Ectodermal cell (in vitro differentiated cells): ENCODE data around the gene FANCI.
"Not testable (repeated sequence)": the region's sequence is repeated elsewhere in the genome, so short reads cannot be mapped to it uniquely, and the experiment has no call there.

Experiments
- H3K27ac ChIP-seq: 2 replicates; pipeline ENCODE4 v1.7.0; 2013; ENCODE audit warnings: mild to moderate bottlenecking, low read depth, low read length; ENCODE audit not compliant: insufficient read depth, poor library complexity, severe bottlenecking
- H3K27me3 ChIP-seq: 2 replicates; pipeline ENCODE4 v1.7.0; 2013; ENCODE audit warnings: mild to moderate bottlenecking, low read length; ENCODE audit not compliant: insufficient read depth, control insufficient read depth, poor library complexity, severe bottlenecking
- H3K36me3 ChIP-seq: one replicate; pipeline ENCODE4 v1.7.0; 2013; ENCODE audit warnings: low read length; ENCODE audit not compliant: control insufficient read depth, insufficient read depth
- H3K4me1 ChIP-seq: one replicate; pipeline ENCODE4 v1.7.0; 2013; ENCODE audit warnings: low read length; ENCODE audit not compliant: control insufficient read depth, insufficient read depth
- H3K4me3 ChIP-seq: 2 replicates; pipeline ENCODE4 v1.7.0; 2013; ENCODE audit warnings: low read depth, low read length, control low read depth; ENCODE audit not compliant: insufficient read depth
- H3K9me3 ChIP-seq: 2 replicates; pipeline ENCODE4 v1.7.0; 2013; ENCODE audit warnings: mild to moderate bottlenecking, low read length, moderate library complexity; ENCODE audit not compliant: control insufficient read depth
- WGBS, 2 experiments: methylation state at CpG; one replicate each; pipeline ENCODE4 v1.1.7; 2013; ENCODE audit warnings: missing lambda C conversion rate in 2 of 2; 5-methylcytosine and 5-hydroxymethylcytosine counted together

The FANCI gene

GRCh38 chr15:89247446-89247845 lies 3.7 kb downstream of the FANCI start:
- H3K27me3 ChIP-seq, result no peaks in the 10 kb centered on the region
- H3K36me3 ChIP-seq, result peaks cover 17% of the 10 kb centered on the region
- no peaks in the 10 kb centered on the region for H3K9me3 ChIP-seq
- H3K4me3 ChIP-seq, result no peak overlapping the region
- no peak overlapping the region for H3K27ac ChIP-seq
- peaks cover 9% of the 10 kb centered on the region for H3K4me1 ChIP-seq
- 89 to 99% methylated on average over 1 to 2 of the region's 2 CpGs for WGBS, 2 experiments

- no peak overlapping the region for H3K4me3 ChIP-seq
- peaks cover 17% of the 10 kb centered on the region for H3K36me3 ChIP-seq
- 94 to 97% methylated on average over 1 to 2 of the region's 2 CpGs for WGBS, 2 experiments
- peaks cover 9% of the 10 kb centered on the region for H3K4me1 ChIP-seq
- no peak overlapping the region for H3K27ac ChIP-seq
- H3K9me3 ChIP-seq, result no peaks in the 10 kb centered on the region
- H3K27me3 ChIP-seq, result no peaks in the 10 kb centered on the region
These were observed 4.8 kb downstream of the FANCI start for GRCh38 chr15:89248584-89248983.

- not testable (repeated sequence) for H3K9me3 ChIP-seq, H3K27me3 ChIP-seq, H3K4me3 ChIP-seq, H3K4me1 ChIP-seq, H3K27ac ChIP-seq
- WGBS, 2 experiments, result 96 to 100% methylated on average over 2 to 5 of the region's 5 CpGs
- peaks cover 27% of the 10 kb centered on the region for H3K36me3 ChIP-seq
These were observed 6.4 kb downstream of the FANCI start for GRCh38 chr15:89250142-89250541.

DNA sequence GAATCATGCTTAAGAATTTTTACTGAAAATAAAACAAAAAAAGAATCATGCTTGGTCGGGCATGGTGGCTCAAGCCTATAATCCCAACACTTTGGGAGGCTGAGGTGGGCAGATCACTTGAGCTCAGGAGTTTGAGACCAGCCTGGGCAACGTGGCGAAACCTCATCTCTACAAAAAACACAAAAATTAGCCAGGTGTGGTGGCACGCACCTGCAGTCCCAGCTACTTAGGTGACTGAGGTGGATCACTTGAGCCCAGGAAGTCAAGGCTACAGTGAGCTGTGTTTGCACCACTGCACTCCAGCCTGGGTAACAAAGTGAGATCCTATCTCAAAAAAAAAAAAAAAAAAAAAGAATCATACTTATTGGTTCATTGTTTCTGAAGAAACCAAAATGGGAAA lies 33.5 kb downstream of the FANCI start:
- H3K4me1 ChIP-seq, H3K9me3 ChIP-seq, H3K27me3 ChIP-seq, H3K27ac ChIP-seq, H3K4me3 ChIP-seq: not testable (repeated sequence)
- peaks cover 33% of the 10 kb centered on the region for H3K36me3 ChIP-seq
- 89 to 90% methylated on average over 4 of the region's 4 CpGs for WGBS, 2 experiments

DNA sequence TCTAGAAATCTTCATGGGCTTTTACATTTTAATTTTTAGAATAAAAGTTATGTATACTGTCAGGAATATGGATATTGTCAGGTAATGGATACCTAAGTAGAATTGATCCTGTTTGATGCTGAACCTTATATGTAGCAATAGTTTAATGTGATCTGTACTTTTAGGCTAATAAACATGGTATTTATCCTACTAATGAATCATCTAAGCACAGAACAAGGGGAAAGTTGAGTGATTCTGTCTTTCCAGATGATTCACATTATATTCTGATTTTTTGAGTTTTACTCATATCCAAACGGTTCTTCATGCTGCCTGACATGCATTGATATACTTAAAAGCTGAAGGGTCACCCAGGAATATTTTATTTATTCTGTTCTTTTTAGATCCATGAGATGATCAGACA lies 34.5 kb downstream of the FANCI start:
- Histone ChIP-seq H3K4me1 (no peaks in the 10 kb centered on the region), H3K27me3 (no peaks in the 10 kb centered on the region), H3K36me3 (peaks cover 43% of the 10 kb centered on the region), H3K4me3 (no peak overlapping the region), H3K9me3 (no peaks in the 10 kb centered on the region), H3K27ac (no peak overlapping the region)
- 94 to 100% methylated on average over 1 of the region's 1 CpG for WGBS, 2 experiments

GRCh38 chr15:89282631-89283030 lies 38.9 kb downstream of the FANCI start:
- H3K27ac ChIP-seq, result no peak overlapping the region
- peaks cover 65% of the 10 kb centered on the region for H3K36me3 ChIP-seq
- H3K4me3 ChIP-seq, result no peak overlapping the region
- 99 to 100% methylated on average over 4 of the region's 4 CpGs for WGBS, 2 experiments
- H3K27me3 ChIP-seq, result no peaks in the 10 kb centered on the region
- no peaks in the 10 kb centered on the region for H3K4me1 ChIP-seq
- H3K9me3 ChIP-seq, result no peaks in the 10 kb centered on the region

DNA sequence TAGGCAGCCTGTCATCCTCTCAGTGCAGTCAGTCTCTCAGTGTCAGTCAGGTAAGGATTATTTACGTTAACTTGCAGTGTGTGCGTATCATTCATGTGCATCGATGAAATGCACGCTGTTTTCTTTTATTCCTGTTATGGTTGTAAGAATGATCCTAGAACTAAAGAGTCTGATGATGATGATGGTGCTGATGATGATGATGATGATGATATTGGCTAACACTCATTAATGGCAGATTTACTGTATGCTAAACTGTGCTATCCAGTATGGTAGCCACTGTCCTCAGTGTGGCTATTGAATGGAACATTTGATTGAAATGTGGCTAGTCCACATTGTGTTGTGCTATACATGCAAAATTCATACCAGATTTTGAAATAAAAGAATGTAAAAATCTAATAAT lies 39.4 kb downstream of the FANCI start:
- no peaks in the 10 kb centered on the region for H3K27me3 ChIP-seq
- H3K4me1 ChIP-seq, result no peaks in the 10 kb centered on the region
- H3K4me3 ChIP-seq, result no peak overlapping the region
- H3K36me3 ChIP-seq, result peaks cover 69% of the 10 kb centered on the region
- 98 to 99% methylated on average over 4 of the region's 4 CpGs for WGBS, 2 experiments
- H3K9me3 ChIP-seq, result no peaks in the 10 kb centered on the region
- H3K27ac ChIP-seq, result no peak overlapping the region

DNA sequence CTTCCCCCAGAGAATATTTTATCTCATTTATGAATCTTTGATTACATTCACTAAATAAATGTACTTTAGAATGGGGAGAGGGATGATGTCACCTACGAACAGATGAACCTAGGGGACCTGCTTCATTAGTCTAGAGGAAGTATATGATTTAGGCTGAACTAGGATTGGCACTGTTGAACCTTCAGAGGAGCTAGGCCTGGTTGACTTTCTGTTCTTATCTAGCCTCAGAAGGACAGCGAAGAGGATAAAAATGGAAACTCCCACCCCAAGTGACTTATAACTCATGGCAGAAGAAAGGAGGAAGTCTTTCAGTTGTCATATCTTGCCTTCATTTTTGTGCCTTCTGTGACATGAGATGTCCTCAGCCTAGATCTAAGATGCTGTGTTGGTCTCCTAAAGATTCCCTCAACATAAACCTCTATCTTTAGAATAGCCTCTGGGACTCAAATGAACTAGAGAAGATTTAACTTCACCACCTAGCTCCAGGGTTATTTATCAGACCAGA lies 48.2 kb downstream of the FANCI start:
- Histone ChIP-seq H3K36me3 (peaks cover 51% of the 10 kb centered on the region), H3K27me3 (no peaks in the 10 kb centered on the region), H3K4me3 (no peak overlapping the region), H3K4me1 (no peaks in the 10 kb centered on the region), H3K27ac (no peak overlapping the region), H3K9me3 (no peaks in the 10 kb centered on the region)
- 89 to 96% methylated on average over 2 of the region's 2 CpGs for WGBS, 2 experiments

- no peak overlapping the region for H3K4me3 ChIP-seq
- H3K27me3 ChIP-seq, result no peaks in the 10 kb centered on the region
- no peaks in the 10 kb centered on the region for H3K9me3 ChIP-seq
- no peaks in the 10 kb centered on the region for H3K4me1 ChIP-seq
- 97 to 100% methylated on average over 2 of the region's 2 CpGs for WGBS, 2 experiments
- no peak overlapping the region for H3K27ac ChIP-seq
- H3K36me3 ChIP-seq, result peaks cover 46% of the 10 kb centered on the region
These were observed 49.2 kb downstream of the FANCI start for GRCh38 chr15:89293012-89293411.

DNA sequence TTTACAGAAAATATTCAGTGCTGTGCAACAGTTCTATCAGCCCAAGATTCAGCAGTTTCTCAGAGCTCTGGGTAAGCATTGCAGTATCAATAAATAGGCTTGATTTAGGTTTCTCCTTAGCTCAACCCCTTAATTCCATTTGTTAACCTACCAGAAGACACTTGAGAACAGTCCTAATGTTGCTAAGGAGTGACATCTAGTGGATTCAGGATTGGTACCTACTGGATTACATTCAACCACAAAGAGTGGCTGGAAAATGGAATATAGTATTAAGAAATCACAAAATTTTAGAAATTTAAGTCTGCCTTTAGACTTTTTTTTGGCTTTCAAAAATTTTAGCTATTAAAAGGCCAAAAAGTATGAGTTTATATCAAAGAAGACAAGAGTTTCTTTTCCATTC lies 56.1 kb downstream of the FANCI start:
- Histone ChIP-seq H3K27me3 (no peaks in the 10 kb centered on the region), H3K4me3 (no peak overlapping the region), H3K27ac (no peak overlapping the region), H3K4me1 (no peaks in the 10 kb centered on the region), H3K36me3 (peaks cover 42% of the 10 kb centered on the region), H3K9me3 (no peaks in the 10 kb centered on the region)
